ENCODE results near the gene ZNF445.

Gene ZNF445

GRCh38 chr3:44392489-44392888 is 85.0 kb downstream of the ZNF445 start:
- H3K9ac ChIP-seq (ENCODE audit: low read depth, low read length): no peak overlapping the region
- no peaks in the 10 kb centered on the region for H3K36me3 ChIP-seq (ENCODE audit: insufficient read depth, low read length)
- no peaks in the 10 kb centered on the region for H3K9me3 ChIP-seq (replicated peaks; ENCODE audit: low read length)
- no peak overlapping the region for H3K4me3 ChIP-seq (ENCODE audit: low read length)
- no peak overlapping the region for H3K4me2 ChIP-seq (ENCODE audit: low read length)
- H3K4me1 ChIP-seq (ENCODE audit: control insufficient read depth, insufficient read depth, low read length): no peaks in the 10 kb centered on the region
- H3K27me3 ChIP-seq (ENCODE audit: control insufficient read depth, insufficient read depth, low read length): no peaks in the 10 kb centered on the region

- H3K9me3 ChIP-seq (replicated peaks; ENCODE audit: low read length): no peaks in the 10 kb centered on the region
- no peak overlapping the region for H3K4me2 ChIP-seq (ENCODE audit: low read length)
- H3K36me3 ChIP-seq (ENCODE audit: insufficient read depth, low read length): no peaks in the 10 kb centered on the region
- H3K9ac ChIP-seq (ENCODE audit: low read depth, low read length): no peak overlapping the region
- H3K4me1 ChIP-seq (ENCODE audit: control insufficient read depth, insufficient read depth, low read length): no peaks in the 10 kb centered on the region
- H3K27me3 ChIP-seq (ENCODE audit: control insufficient read depth, insufficient read depth, low read length): no peaks in the 10 kb centered on the region
- no peak overlapping the region for H3K4me3 ChIP-seq (ENCODE audit: low read length)
Observed at GRCh38 chr3:44387404-44387803, 90.1 kb downstream of the ZNF445 start.
